GM19397 (cell line): ENCODE results near the gene PDXK.

Experiments used
- ATAC-seq: cut with Tn5 transposase; IDR thresholded peaks from one replicate; pipeline ENCODE4 v1.9.1; 2021; ENCODE audit warnings: mild to moderate bottlenecking, moderate library complexity; ENCODE audit not compliant: unreplicated experiment

Gene PDXK

GRCh38 chr21:43740497-43741156 is 21.7 kb downstream of the PDXK start:
- ATAC-seq, result no peak

- ATAC-seq, result no peak
Measured at GRCh38 chr21:43741423-43742096, 22.6 kb downstream of the PDXK start.

GRCh38 chr21:43743947-43744346 is 25.0 kb downstream of the PDXK start:
- no peak for ATAC-seq

- no peak for ATAC-seq
Measured at GRCh38 chr21:43744725-43745124, 25.8 kb downstream of the PDXK start.

GRCh38 chr21:43745772-43746517 is 27.0 kb downstream of the PDXK start:
- no peak for ATAC-seq

DNA sequence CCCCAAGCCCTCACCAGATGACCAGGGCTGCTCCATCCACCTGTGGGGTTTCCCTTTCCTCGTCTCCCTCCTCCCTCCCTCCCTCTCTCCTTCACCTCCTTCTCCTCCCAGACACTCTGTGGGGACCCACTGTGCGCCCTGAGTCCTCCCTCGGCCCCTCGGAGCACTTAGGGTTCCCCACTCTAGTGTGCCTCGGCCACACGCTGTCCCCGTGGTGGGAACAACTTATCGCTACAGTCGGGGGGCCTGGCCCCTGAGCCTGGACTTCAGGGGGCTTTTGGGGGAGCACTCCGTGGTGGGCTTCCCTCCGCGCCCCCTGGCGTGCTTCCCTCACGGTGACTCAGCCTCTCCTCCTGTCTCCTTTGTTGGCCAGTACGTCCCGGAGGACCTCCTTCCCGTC is 29.7 kb downstream of the PDXK start:
- ATAC-seq, result no peak

GRCh38 chr21:43749651-43750262 is 30.8 kb downstream of the PDXK start:
- ATAC-seq, result no peak

DNA sequence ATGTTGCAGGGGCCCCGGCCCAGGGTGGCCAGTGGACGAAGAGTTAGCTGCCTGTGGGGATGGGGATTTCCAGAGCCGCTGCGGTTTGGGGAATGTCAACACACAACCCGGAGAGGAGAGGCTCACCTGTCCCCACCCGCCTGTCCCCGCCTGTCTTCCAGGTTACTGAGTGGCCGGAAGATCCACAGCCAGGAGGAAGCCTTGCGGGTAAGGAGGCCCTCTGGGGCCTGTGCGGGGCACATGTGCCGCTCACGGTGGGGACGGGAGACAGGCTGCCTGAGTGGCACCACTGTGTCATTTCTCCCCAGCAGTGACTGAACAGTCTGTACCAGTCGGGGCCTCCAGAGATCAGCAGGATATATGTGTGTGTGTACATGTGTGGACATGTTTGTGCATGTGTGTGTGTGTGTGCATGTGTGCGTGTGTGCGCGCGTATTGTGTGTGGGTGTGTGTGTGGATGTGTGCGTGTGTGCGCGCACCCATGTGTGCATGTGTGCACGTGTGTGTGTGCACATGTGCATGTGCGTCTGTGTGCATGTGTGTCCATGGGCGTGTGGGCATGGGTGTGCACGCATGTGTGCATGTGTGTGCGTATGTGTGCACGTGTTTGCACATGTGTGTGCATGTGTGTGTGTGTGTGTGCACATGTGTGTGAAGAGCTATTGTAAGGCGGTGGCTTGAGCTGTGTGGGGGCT is 31.6 kb downstream of the PDXK start:
- ATAC-seq, result no peak

GRCh38 chr21:43751955-43752591 is 33.1 kb downstream of the PDXK start:
- no peak for ATAC-seq

- no peak for ATAC-seq
Measured at GRCh38 chr21:43752758-43753438, 34.0 kb downstream of the PDXK start.

- ATAC-seq, result no peak
Measured at GRCh38 chr21:43753439-43753799, 34.5 kb downstream of the PDXK start.

- no peak for ATAC-seq
Measured at GRCh38 chr21:43754948-43755781, 36.2 kb downstream of the PDXK start.

- no peak for ATAC-seq
Measured at GRCh38 chr21:43755820-43756594, 37.1 kb downstream of the PDXK start.

GRCh38 chr21:43757601-43758000 is 38.7 kb downstream of the PDXK start:
- ATAC-seq, result no peak

DNA sequence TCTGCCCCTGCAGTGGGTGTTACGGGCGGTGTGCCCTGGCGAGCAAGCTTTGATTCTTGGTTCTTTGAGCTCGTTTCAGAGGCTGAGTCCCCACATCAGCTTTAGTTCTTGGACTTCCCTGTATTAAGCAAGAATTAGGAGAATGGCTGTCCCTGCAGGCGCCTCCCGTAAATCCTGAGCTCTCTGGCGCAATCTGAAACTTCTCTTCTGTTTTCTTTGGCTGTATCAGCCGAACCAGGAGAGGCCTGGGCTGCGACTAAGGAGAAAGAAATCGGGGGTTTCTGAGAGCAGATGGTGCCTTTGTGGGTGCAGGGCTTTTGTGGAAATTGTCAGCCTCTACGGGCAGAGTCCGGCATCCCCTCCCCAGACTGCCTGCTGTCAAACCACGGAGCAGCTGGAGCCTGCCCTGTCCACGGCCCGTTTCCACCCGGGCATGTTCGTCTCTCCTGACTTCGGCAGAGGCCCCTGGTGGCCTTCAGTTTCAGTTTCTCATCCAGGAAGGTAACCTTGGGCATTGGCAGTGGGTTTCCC is 39.2 kb downstream of the PDXK start:
- no peak for ATAC-seq

- ATAC-seq, result no peak
Measured at GRCh38 chr21:43758811-43759210, 39.9 kb downstream of the PDXK start.

DNA sequence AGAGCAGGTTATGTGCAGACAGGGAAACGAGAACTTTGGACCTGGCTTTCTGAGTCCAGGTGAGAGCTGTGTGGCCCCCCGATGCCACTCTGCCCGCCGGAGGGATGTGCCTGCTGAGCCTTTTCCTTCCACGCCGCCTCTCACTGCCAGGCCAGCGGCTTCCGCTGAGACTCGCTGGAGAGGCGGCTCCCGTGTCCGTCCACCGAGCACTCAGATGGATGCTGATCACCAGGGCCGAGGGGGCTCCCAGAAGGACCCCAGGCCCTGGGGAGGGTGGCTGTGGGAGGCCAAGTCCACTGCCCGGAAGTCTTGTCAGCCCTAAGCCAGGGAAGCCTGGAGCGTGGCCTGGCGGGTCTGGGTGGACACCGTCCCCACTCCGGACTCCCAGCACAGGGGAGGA is 40.7 kb downstream of the PDXK start:
- ATAC-seq, result no peak

GRCh38 chr21:43760391-43760958 is 41.5 kb downstream of the PDXK start:
- no peak for ATAC-seq
